ENCODE measurements around the gene WFDC10B. TPM values are rescaled to one million over a fixed set of nuclear protein-coding genes. Genes with fewer than 3 reads are reported as not detected.
"Not testable (repeated sequence)": the region's sequence is repeated elsewhere in the genome, so short reads cannot be mapped to it uniquely, and the experiment has no call there.

Gene WFDC10B
- polyA plus RNA-seq, 3 donors = not detected

GRCh38 chr20:45722047-45722446 is 17.2 kb upstream of the WFDC10B start, which contains the start of gene SPINT4:
Gene SPINT4, plus strand, starts transcription at chr20:45722347. Its CDS starts 21 bp downstream, at chr20:45722368.
- H3K27ac Mint-ChIP-seq = no peak within 1 kb of the TSS
- Histone ChIP-seq H3K4me1 (ENCODE audit: control insufficient read depth in 1 of 2, insufficient read depth in 2 of 2, low read length in 2 of 2) (no peaks in the 10 kb centered on the region), H3K27ac (ENCODE audit: low read depth in 1 of 2, low read length in 2 of 2) (no peak within 1 kb of the TSS), H3K9ac (ENCODE audit: insufficient read depth, low read length, poor library complexity, severe bottlenecking) (no peak within 1 kb of the TSS), H3K79me2 (ENCODE audit: insufficient read depth, low read length) (no peaks in the 10 kb centered on the region), H4K20me1 (ENCODE audit: insufficient read depth, low read length) (no peaks in the 10 kb centered on the region), H3K27me3 (ENCODE audit: control insufficient read depth in 2 of 2, insufficient read depth in 2 of 2, low read length in 2 of 2) (no peaks in the 10 kb centered on the region), H3K4me2 (replicated peaks; ENCODE audit: extremely low read depth, low read length, poor library complexity, severe bottlenecking) (no peak within 1 kb of the TSS), H3K9me3 (replicated peaks in 1 of 2; ENCODE audit: control insufficient read depth in 1 of 2, insufficient read depth in 1 of 2, low read length in 2 of 2) (no peaks in the 10 kb centered on the region), H2AFZ (ENCODE audit: insufficient read depth, low read depth, low read length, poor library complexity, severe bottlenecking) (no peak within 1 kb of the TSS), H3K4me3 (replicated peaks in 1 of 3; ENCODE audit: low read depth in 2 of 3, low read length in 3 of 3) (no peak within 1 kb of the TSS), H3K36me3 (replicated peaks in 1 of 2; ENCODE audit: control insufficient read depth in 1 of 2, insufficient read depth in 2 of 2, low read length in 2 of 2) (no peaks in the 10 kb centered on the region)
- H3K9me3 Mint-ChIP-seq = peaks cover 2 to 6% (median 3%) of the 10 kb centered on the region in 7 donors
- no peak for DNase-seq
- no peaks in the 10 kb centered on the region for H3K36me3 Mint-ChIP-seq
- no peaks in the 10 kb centered on the region for H3K4me1 Mint-ChIP-seq
- intact Hi-C loops (cut with micrococcal nuclease) = no loop called here
- no CpG with 5 or more reads among the region's 1 CpG for WGBS (ENCODE audit: insufficient coverage)
- peaks cover 3 to 16% (median 8%) of the 10 kb centered on the region in 3 donors for H3K27me3 Mint-ChIP-seq (ENCODE audit: low read depth in 3 of 3)
- TF ChIP-seq CTCF (IDR thresholded peaks at IDR 0.05) = no peak
- no peak within 1 kb of the TSS for H3K4me3 Mint-ChIP-seq

- H3K27me3 ChIP-seq (ENCODE audit: control insufficient read depth in 2 of 2, insufficient read depth in 2 of 2, low read length in 2 of 2); H3K9ac ChIP-seq (ENCODE audit: insufficient read depth, low read length, poor library complexity, severe bottlenecking); H3K4me1 Mint-ChIP-seq; H3K9me3 ChIP-seq (replicated peaks in 1 of 2; ENCODE audit: control insufficient read depth in 1 of 2, insufficient read depth in 1 of 2, low read length in 2 of 2); H2AFZ ChIP-seq (ENCODE audit: insufficient read depth, low read depth, low read length, poor library complexity, severe bottlenecking); H3K9me3 Mint-ChIP-seq; H3K36me3 Mint-ChIP-seq; intact Hi-C loops (cut with micrococcal nuclease); DNase-seq; H4K20me1 ChIP-seq (ENCODE audit: insufficient read depth, low read length); H3K79me2 ChIP-seq (ENCODE audit: insufficient read depth, low read length); H3K4me1 ChIP-seq (ENCODE audit: control insufficient read depth in 1 of 2, insufficient read depth in 2 of 2, low read length in 2 of 2); H3K4me3 Mint-ChIP-seq; H3K27ac ChIP-seq (ENCODE audit: low read depth in 1 of 2, low read length in 2 of 2); H3K36me3 ChIP-seq (replicated peaks in 1 of 2; ENCODE audit: control insufficient read depth in 1 of 2, insufficient read depth in 2 of 2, low read length in 2 of 2); H3K27ac Mint-ChIP-seq; H3K4me3 ChIP-seq (replicated peaks in 1 of 3; ENCODE audit: low read depth in 2 of 3, low read length in 3 of 3); H3K4me2 ChIP-seq (replicated peaks; ENCODE audit: extremely low read depth, low read length, poor library complexity, severe bottlenecking): not testable (repeated sequence)
- peaks cover 6 to 18% (median 7%) of the 10 kb centered on the region in 3 donors for H3K27me3 Mint-ChIP-seq (ENCODE audit: low read depth in 3 of 3)
These were observed 11.4 kb upstream of the WFDC10B start for GRCh38 chr20:45716141-45716688.

Measured in CD14-positive monocyte (primary cell).